MCF 10A (cell line): ENCODE results near the gene PPP1R36. TPM values are rescaled to one million over a fixed set of nuclear protein-coding genes. Genes with fewer than 3 reads are reported as not detected.
A peak's percentile ranks its signal among the peaks of the same experiment; 100 is the strongest.

Source experiments
- BruUV-seq: library from RNA; stranded (reverse); fragments of 400-500 nt; replicated peaks from 2 replicates; lab custom pipeline; 2021; lab: Mats Ljungman, UMichigan
- CTCF ChIA-PET: fragments of 300-600 bp; sonication (Branson Sonifier 250); formaldehyde crosslinking; extraction: SDS; loops from one replicate; lab custom pipeline; 2021; ENCODE audit warnings: antibody characterized with exemption, inconsistent platforms; lab: Yijun Ruan, JAX
- POLR2A ChIA-PET: fragments of 300-600, 350-650 bp; sonication (Branson Sonifier 250); formaldehyde crosslinking; extraction: SDS; loops from one replicate; lab custom pipeline; 2020; ENCODE audit warnings: antibody characterized with exemption, inconsistent platforms; lab: Yijun Ruan, JAX
- DNase-seq: peaks from one replicate; pipeline ENCODE4 v3.0.0-alpha.2; 2018; ENCODE audit not compliant: unreplicated experiment
- H3K27ac Mint-ChIP-seq: one replicate; pipeline ENCODE4 v1.8.0; 2022; ENCODE audit warnings: mild to moderate bottlenecking, low read depth, mixed read lengths; ENCODE audit not compliant: unreplicated experiment
- H3K27me3 Mint-ChIP-seq: one replicate; pipeline ENCODE4 v1.8.0; 2022; ENCODE audit warnings: mixed read lengths; ENCODE audit not compliant: insufficient read depth, unreplicated experiment
- H3K36me3 Mint-ChIP-seq: one replicate; pipeline ENCODE4 v1.8.0; 2022; ENCODE audit warnings: mild to moderate bottlenecking, moderate library complexity, mixed read lengths; ENCODE audit not compliant: insufficient read depth, unreplicated experiment
- H3K4me1 Mint-ChIP-seq: one replicate; pipeline ENCODE4 v1.8.0; 2022; ENCODE audit warnings: mixed read lengths; ENCODE audit not compliant: insufficient read depth, unreplicated experiment
- H3K4me3 Mint-ChIP-seq: one replicate; pipeline ENCODE4 v1.8.0; 2022; ENCODE audit warnings: mild to moderate bottlenecking, moderate library complexity, mixed read lengths; ENCODE audit not compliant: unreplicated experiment
- H3K9me3 Mint-ChIP-seq: one replicate; pipeline ENCODE4 v1.8.0; 2022; ENCODE audit warnings: mixed read lengths; ENCODE audit not compliant: unreplicated experiment
- intact Hi-C: fragments of 100-400 bp; cut with micrococcal nuclease; formaldehyde crosslinking; loops from 2 replicates; pipeline ENCODE4 v1.14.1; 2022
- total RNA-seq: library from RNA; stranded (reverse); gene quantifications from 2 replicates; pipeline ENCODE4 v1.2.3, GENCODE V29; 2022
- TF ChIP-seq, protein P1 (sequence below): fragments of 200-600 bp; IDR thresholded peaks from one replicate; pipeline ENCODE4 v1.8.0; 2022; ENCODE audit warnings: antibody characterized with exemption, mild to moderate bottlenecking; ENCODE audit not compliant: unreplicated experiment

Gene PPP1R36
- total RNA-seq, 1 experiment from 2014 or later, result 0.47 TPM

DNA sequence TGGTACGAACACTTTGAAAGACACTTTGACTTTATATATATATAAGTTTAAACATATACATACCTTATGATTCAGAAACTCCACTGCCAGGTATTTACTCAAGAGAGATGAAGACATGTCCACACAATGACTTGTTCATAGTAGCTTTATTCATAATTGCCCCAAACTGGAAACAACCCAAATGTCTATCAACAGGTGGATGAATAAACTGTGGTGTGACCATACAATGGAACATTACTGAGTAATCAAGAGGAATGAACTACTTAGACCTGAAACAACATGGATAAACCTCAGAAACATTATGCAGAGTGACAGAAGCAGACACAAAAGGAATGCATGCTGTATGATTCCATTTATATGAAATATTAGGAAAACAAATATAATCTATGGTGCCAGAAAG lies 71.1 kb downstream of the PPP1R36 start:
- Mint-ChIP-seq H3K36me3 (no peaks in the 10 kb centered on the region), H3K9me3 (no peaks in the 10 kb centered on the region), H3K27ac (no peak overlapping the region), H3K4me3 (no peak overlapping the region), H3K27me3 (no peaks in the 10 kb centered on the region), H3K4me1 (peaks cover 7% of the 10 kb centered on the region)
- BruUV-seq, result no TSS peak
- POLR2A ChIA-PET, result interaction anchor here (0.8 to 0.9 kb wide), 3 partner anchors 8 to 10 kb away, joined by 3 read pairs; no protein-coding TSS in a partner anchor
- peak; percentile 55 for DNase-seq
- TF ChIP-seq, protein P1, sequence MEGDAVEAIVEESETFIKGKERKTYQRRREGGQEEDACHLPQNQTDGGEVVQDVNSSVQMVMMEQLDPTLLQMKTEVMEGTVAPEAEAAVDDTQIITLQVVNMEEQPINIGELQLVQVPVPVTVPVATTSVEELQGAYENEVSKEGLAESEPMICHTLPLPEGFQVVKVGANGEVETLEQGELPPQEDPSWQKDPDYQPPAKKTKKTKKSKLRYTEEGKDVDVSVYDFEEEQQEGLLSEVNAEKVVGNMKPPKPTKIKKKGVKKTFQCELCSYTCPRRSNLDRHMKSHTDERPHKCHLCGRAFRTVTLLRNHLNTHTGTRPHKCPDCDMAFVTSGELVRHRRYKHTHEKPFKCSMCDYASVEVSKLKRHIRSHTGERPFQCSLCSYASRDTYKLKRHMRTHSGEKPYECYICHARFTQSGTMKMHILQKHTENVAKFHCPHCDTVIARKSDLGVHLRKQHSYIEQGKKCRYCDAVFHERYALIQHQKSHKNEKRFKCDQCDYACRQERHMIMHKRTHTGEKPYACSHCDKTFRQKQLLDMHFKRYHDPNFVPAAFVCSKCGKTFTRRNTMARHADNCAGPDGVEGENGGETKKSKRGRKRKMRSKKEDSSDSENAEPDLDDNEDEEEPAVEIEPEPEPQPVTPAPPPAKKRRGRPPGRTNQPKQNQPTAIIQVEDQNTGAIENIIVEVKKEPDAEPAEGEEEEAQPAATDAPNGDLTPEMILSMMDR, result no peak
- CTCF ChIA-PET, result interaction anchor here (1.2 to 1.9 kb wide), 4 partner anchors 9 to 65 kb away, joined by 3 to 9 read pairs (median 4); no protein-coding TSS in a partner anchor
- intact Hi-C loops, result no loop called here

DNA sequence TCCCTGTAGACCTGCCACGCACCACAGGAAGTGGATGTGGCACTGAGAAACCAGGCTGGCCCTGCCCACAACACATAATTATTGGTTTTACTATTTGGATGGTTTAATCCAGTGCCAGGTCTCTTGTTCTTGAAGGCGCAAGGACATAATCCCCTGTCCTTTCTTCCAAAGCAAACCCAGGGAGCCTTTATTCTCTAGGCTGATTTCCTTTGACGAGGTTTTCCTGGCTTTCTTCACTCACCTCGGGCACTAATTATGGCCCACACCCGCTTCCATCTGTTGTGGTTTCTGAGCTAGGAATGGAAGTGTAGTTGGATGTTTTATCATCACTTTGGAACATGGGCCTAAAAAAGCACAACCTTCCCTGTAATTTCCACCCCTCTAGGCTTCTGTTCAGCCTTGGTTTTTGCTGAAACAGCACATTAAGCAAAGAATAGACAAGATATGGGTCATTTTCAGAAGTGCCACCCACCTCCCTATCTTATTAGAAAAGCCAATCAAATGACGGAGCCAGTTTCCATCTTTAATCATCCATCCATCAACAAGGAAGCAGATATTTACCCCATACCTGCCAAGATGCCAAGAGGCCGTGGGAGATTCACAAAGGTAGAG lies 73.9 kb downstream of the PPP1R36 start:
- TF ChIP-seq, protein P1, result no peak
- no peaks in the 10 kb centered on the region for H3K9me3 Mint-ChIP-seq
- peaks cover 12% of the 10 kb centered on the region for H3K4me1 Mint-ChIP-seq
- no peaks in the 10 kb centered on the region for H3K27me3 Mint-ChIP-seq
- BruUV-seq, result no TSS peak
- H3K27ac Mint-ChIP-seq, result no peak overlapping the region
- ChIA-PET POLR2A (interaction anchor here (0.6 to 1.5 kb wide), 2 partner anchors 11 to 102 kb away, joined by 3 to 4 read pairs; no protein-coding TSS in a partner anchor), CTCF (interaction anchor here (1.4 to 4.1 kb wide), 2 partner anchors 9 to 13 kb away, joined by 4 to 24 read pairs; no protein-coding TSS in a partner anchor)
- H3K4me3 Mint-ChIP-seq, result no peak overlapping the region
- no peak for DNase-seq
- intact Hi-C loops, result no loop called here
- H3K36me3 Mint-ChIP-seq, result no peaks in the 10 kb centered on the region

DNA sequence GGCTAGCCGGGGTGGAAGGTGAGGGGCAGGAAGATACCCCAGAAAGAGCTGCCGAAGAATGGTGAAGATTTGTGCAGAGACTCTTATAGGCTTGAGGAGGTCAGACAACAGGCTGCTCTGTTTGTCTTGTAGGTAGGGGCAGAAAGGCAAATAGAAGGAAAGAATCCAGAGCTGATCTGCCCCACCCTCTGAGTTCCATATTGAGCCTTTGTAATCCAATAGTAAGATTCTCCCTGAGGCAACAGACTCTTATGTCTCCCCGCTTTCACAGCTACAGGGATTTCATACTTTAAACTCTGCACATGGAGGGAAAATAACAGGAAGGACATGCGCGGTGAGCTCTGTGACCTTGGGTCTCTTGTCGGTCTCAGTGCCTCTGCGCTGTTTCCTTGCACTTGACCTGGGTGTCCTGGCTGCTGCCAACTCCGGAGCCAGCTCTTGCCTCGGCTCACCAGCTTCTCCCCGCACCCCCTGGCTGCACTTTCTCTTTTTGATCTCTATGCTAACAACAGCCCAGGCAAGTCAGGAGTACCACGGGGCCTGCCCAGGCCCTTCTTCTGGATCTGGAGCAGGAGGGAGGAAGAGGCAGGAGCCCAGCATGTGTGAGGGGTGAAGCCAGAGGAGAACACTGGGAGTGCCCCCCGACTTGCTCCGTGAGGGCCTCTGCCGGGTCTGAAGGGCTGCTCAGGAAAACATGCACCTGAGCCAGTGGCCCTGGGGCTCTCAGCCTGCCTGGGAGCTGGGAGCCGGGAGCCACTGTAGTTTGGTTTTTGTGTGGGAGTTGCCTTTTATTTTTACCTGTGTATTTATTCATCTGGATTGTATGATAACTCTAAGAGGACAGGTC lies 75.8 kb downstream of the PPP1R36 start:
- ChIA-PET POLR2A (interaction anchor here (1.2 to 1.5 kb wide), 2 partner anchors 11 to 256 kb away, joined by 3 to 5 read pairs; no protein-coding TSS in a partner anchor), CTCF (interaction anchor here (0.6 to 4.1 kb wide), 3 partner anchors 11 to 125 kb away, joined by 3 to 24 read pairs (median 3); no protein-coding TSS in a partner anchor)
- DNase-seq, result no peak
- Mint-ChIP-seq H3K27ac (no peak overlapping the region), H3K4me1 (peaks cover 10% of the 10 kb centered on the region), H3K9me3 (no peaks in the 10 kb centered on the region), H3K27me3 (no peaks in the 10 kb centered on the region), H3K4me3 (no peak overlapping the region), H3K36me3 (peaks cover 4% of the 10 kb centered on the region)
- BruUV-seq, result no TSS peak
- TF ChIP-seq, protein P1, result no peak
- intact Hi-C loops, result no loop called here

DNA sequence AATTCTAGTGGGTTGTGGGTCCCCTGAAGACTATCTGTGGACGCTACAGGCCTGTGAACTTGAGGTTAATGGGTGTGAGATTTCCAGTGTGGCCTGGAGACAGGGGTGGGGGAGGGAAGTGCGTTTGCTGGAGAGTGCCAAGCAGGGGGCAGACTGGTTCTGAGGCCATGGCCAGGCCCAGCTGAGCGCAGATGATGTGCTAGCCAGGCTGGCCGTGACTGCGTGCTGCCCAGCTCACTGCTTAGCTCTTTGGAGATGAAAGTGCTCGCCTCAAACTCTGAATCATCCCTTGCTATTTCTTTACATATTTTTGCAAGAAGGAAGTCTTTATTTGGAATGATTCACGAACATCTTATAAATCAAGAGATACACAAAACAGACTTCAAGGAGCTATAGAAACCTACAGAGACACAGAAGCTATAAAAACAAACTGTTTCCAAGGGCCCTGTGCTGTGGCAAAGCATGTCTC lies 79.2 kb downstream of the PPP1R36 start:
- H3K9me3 Mint-ChIP-seq, result no peaks in the 10 kb centered on the region
- no peak overlapping the region for H3K4me3 Mint-ChIP-seq
- peaks cover 4% of the 10 kb centered on the region for H3K36me3 Mint-ChIP-seq
- BruUV-seq, result no TSS peak
- H3K4me1 Mint-ChIP-seq, result peaks cover 14% of the 10 kb centered on the region
- POLR2A ChIA-PET, result interaction anchor here (0.8 to 2.1 kb wide), 10 partner anchors 8 to 98 kb away, joined by 3 to 9 read pairs (median 4); partner anchors contain the start of gene HSPA2
- H3K27ac Mint-ChIP-seq, result peak overlapping the region; percentile 61
- H3K27me3 Mint-ChIP-seq, result no peaks in the 10 kb centered on the region
- intact Hi-C loops, result no loop called here
- CTCF ChIA-PET, result interaction anchor here (0.6 to 1.9 kb wide), 7 partner anchors 8 to 199 kb away, joined by 3 to 9 read pairs (median 5); partner anchors contain the start of gene HSPA2
- peak; percentile 26 for DNase-seq
- TF ChIP-seq, protein P1, result no peak
